BLaER1 (cell line): ENCODE results near the gene ACY1.
A peak's percentile ranks its signal among the peaks of the same experiment; 100 is the strongest.

Source experiments
- H3K27ac ChIP-seq: shearing (Covaris generic); formaldehyde crosslinking; 2 replicates; pipeline ENCODE4 v1.8.1; 2022
- H3K27me3 ChIP-seq: shearing (Covaris generic); formaldehyde crosslinking; 2 replicates; pipeline ENCODE4 v1.8.1; 2022
- H3K36me3 ChIP-seq: shearing (Covaris generic); formaldehyde crosslinking; 2 replicates; pipeline ENCODE4 v1.8.1; 2022
- H3K4me1 ChIP-seq: shearing (Covaris generic); formaldehyde crosslinking; 2 replicates; pipeline ENCODE4 v1.8.1; 2022
- H3K4me2 ChIP-seq: shearing (Covaris generic); formaldehyde crosslinking; 2 replicates; pipeline ENCODE4 v1.8.1; 2022
- H3K4me3 ChIP-seq: shearing (Covaris generic); formaldehyde crosslinking; 2 replicates; pipeline ENCODE4 v1.8.1; 2022
- H3K9ac ChIP-seq: shearing (Covaris generic); formaldehyde crosslinking; 2 replicates; pipeline ENCODE4 v1.8.1; 2022
- H3K9me3 ChIP-seq: shearing (Covaris generic); formaldehyde crosslinking; 2 replicates; pipeline ENCODE4 v1.8.1; 2022
- H4K20me1 ChIP-seq: shearing (Covaris generic); formaldehyde crosslinking; 2 replicates; pipeline ENCODE4 v1.8.1; 2022
- Cebpa-rat ChIP-seq: shearing (Covaris generic); IDR thresholded peaks from 2 replicates; pipeline ENCODE4 v1.8.1; 2022

ACY1 gene

DNA sequence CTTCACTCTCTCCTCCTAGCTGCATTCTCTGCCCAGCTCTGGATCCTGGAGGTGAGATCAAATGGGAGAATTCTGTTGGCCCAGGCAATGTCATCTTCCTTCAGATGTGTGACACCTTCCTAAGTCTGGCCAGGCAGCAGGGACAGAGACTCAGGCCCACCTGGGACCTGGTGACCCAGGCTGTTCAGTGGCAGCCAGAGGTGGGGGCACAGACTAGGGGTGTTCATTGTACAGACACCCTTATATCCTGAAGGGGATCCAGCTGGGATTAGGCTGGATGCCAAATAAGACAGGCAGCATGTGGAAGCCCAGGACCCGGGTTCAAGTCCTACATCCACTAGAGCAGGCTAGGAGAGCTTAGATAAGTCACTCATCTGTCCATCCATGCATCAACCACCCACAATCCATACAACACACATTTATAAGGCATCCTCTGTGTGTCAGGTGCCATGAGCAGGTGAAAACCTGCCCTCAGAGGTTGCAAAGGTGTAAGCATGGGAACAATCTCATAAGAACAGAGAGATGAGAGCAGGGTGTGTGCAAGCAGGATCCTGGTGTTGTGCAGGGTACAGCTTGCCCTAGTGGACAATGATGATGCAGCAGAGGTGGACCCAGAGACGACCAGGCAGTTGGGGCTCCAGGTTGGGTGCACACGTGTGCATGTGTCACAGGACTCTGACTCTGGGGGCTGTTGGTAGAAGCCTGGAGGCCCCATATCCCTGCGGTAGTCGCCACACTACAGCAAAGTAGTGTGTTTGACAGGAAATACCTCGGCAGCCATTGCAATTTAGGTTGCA lies 30.7 kb downstream of the ACY1 start:
- no peak for TF ChIP-seq Cebpa-rat
- Histone ChIP-seq H4K20me1 (no peaks in the 10 kb centered on the region), H3K4me2 (peak overlapping the region; percentile 93), H3K4me3 (no peak overlapping the region), H3K4me1 (peaks cover 64% of the 10 kb centered on the region), H3K27me3 (no peaks in the 10 kb centered on the region), H3K9me3 (no peaks in the 10 kb centered on the region), H3K9ac (no peak overlapping the region), H3K27ac (no peak overlapping the region), H3K36me3 (no peaks in the 10 kb centered on the region)

DNA sequence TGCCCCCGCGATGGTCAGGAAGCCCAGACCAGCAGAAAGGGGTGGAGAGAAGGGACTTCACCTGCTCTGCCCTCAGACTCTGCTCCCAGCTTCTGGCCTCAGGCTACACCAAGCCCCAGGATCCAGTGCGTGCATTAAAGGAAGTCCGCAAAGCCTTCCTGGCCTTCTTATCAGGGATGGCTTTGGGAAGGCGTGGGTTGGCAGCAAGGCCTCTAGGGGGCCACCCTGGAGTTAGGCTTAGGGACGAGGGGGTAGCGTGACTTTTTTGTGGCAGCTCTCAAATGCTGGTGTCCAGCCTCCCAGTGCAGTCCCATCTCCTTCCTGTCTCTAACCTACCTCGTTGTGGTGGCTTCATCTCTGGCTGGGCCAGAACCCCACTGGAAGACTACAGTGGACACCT lies 31.3 kb downstream of the ACY1 start:
- H3K4me3 ChIP-seq = no peak overlapping the region
- no peaks in the 10 kb centered on the region for H4K20me1 ChIP-seq
- no peaks in the 10 kb centered on the region for H3K27me3 ChIP-seq
- peak overlapping the region; percentile 30; the same call in 1 of the 2 replicates for H3K9ac ChIP-seq
- H3K4me1 ChIP-seq = peaks cover 70% of the 10 kb centered on the region
- TF ChIP-seq Cebpa-rat = no peak
- H3K27ac ChIP-seq = peak overlapping the region; percentile 49
- H3K36me3 ChIP-seq = no peaks in the 10 kb centered on the region
- no peaks in the 10 kb centered on the region for H3K9me3 ChIP-seq
- peak overlapping the region; percentile 93 for H3K4me2 ChIP-seq

DNA sequence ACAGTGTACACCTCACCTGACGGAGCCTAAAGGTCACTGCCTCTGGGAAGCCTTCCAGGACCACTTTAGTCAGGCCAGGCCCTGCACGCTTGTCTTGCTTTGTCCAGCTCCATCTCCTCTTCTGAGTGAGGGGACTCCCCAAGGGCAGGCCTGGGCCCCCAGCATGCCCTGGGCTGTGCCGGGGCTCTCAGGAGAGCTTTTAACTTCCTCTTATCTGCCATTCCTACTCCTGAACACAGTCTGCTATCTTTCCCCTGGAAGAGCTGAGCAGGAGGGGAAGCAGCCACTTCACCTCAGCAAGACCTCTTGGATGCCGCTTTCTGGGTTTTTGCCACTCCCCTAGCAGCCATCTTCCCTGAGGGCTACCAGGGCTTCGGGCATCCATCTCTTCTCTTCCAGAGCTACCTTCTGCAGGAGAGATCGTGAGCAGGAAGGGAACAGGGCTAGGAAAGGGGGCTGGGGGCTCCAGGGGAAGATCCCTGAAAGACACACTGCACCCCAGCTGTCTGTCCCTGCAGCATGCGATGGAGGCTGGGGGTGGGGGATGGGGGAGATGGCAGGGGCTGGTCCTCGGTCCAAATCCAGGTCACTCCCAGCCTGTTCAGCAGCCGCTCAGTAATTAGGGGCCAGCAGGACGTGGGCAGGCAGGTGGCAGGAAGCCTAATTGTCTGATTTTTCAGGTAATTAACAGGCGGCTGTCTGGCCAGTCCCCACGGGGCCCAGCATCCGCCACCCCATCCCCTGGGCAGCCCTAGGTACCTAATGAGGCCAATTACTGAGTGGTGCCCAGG lies 32.3 kb downstream of the ACY1 start:
- Histone ChIP-seq H3K4me3 (no peak overlapping the region), H3K36me3 (no peaks in the 10 kb centered on the region), H3K9ac (no peak overlapping the region), H3K4me2 (peak overlapping the region; percentile 93), H3K4me1 (peaks cover 80% of the 10 kb centered on the region), H3K27ac (peak overlapping the region; percentile 49), H3K9me3 (no peaks in the 10 kb centered on the region), H4K20me1 (no peaks in the 10 kb centered on the region), H3K27me3 (no peaks in the 10 kb centered on the region)
- no peak for TF ChIP-seq Cebpa-rat

DNA sequence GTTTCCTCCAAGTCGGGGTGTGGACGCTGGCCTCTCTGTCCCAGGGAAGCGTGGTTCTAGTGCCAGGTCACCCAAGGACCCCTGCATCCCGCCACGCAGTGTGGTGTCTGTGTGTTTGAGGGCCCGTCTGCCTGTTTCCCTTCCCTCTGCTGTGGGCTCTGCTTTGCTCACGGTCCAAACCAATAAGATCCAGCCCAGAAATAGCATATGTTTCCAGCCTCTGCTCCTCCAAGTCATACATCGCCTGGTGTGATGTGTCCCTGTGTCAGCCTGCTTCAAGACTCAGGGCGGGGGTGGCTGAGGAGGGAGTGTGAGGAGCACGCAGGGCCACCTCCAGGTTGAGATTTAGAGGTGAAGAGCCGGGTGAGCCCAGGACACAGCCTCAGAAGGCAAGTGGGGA lies 34.3 kb downstream of the ACY1 start:
- TF ChIP-seq Cebpa-rat = no peak
- no peaks in the 10 kb centered on the region for H3K9me3 ChIP-seq
- no peaks in the 10 kb centered on the region for H3K27me3 ChIP-seq
- no peaks in the 10 kb centered on the region for H4K20me1 ChIP-seq
- peak overlapping the region; percentile 93 for H3K4me2 ChIP-seq
- H3K9ac ChIP-seq = no peak overlapping the region
- H3K4me1 ChIP-seq = peaks cover 98% of the 10 kb centered on the region
- H3K4me3 ChIP-seq = no peak overlapping the region
- 0 out of 2 replicates have a peak overlapping the region, but pooled peaks have one; percentile 47 for H3K27ac ChIP-seq
- no peaks in the 10 kb centered on the region for H3K36me3 ChIP-seq

DNA sequence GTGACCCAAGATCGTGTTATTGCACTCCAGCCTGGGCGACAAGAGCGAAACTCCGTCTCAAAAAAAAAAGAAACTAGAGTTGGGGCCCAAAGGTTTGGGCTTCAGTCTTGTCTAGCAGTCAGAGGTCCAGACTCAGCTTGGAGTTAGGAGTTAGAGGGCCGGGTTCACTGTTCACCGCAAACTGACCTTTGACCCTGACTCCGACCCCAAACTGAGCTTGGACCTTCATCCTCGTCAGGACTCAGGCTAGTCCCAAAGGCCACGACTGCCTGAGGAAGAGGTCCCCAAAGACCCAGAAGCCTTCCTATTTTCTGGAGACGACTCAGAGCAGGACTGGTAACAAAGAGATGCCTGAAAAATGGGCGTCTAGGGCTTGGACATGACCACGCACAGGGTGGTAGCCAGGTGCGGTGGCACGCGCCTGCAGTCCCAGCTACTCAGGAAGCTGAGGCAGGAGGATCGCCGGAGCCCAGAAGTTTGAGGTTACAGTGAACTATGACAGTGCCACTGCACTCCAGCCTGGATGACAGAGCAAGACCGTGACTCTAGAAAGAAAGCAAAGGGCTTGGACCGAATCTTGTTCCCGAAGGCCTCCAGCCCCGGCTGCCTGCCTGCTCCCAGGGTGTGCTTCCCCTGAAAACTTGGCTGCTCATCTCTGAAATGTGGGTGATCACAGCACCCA lies 35.1 kb downstream of the ACY1 start:
- H3K4me1 ChIP-seq = peaks cover 98% of the 10 kb centered on the region
- peak overlapping the region; percentile 93 for H3K4me2 ChIP-seq
- peak overlapping the region; percentile 77 for H3K9ac ChIP-seq
- no peaks in the 10 kb centered on the region for H3K27me3 ChIP-seq
- H3K9me3 ChIP-seq = no peaks in the 10 kb centered on the region
- H3K27ac ChIP-seq = peak overlapping the region; percentile 96
- H4K20me1 ChIP-seq = no peaks in the 10 kb centered on the region
- no peaks in the 10 kb centered on the region for H3K36me3 ChIP-seq
- TF ChIP-seq Cebpa-rat = no peak
- H3K4me3 ChIP-seq = no peak overlapping the region

DNA sequence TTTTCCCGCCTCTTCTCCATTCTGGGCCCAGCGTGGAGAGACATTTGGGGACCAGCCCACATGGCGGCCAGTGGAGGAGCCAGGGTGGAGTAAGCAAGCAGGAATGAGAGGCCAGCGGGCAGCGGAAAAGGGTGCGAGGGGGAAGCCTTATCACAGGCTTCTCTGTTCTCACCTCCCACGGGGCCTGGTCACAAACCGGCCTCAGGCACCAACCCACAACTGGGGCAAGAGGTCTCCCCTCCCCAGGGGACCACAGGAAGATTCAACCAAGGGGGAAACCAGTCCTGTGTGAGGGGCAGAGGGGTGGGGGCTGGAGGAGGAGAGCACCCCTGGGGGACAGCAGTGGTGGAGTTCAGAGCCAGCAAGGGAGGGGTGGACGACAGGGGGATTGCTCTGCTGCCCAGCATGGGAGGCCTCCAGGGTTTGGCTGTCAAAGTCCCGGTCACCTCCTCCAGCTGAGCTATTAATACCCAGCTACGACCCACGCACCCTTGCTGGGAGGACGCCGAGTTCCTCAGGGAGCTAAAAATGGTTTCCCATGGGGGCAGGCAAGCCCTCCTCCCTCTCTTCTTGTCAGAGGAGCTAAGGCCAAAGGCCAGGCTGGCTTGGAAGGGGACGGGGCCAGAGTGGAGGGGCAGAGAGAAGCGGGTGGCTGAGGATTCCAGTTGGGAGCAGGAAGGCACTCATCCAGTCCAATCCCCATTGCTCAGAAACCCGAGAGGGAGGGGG lies 36.2 kb downstream of the ACY1 start:
- Histone ChIP-seq H3K4me3 (peak overlapping the region; percentile 25; the same call in 1 of the 2 replicates), H3K27me3 (no peaks in the 10 kb centered on the region), H3K4me1 (peaks cover 100% of the 10 kb centered on the region), H3K9me3 (no peaks in the 10 kb centered on the region), H3K9ac (peak overlapping the region; percentile 77), H4K20me1 (no peaks in the 10 kb centered on the region), H3K27ac (peak overlapping the region; percentile 96), H3K36me3 (no peaks in the 10 kb centered on the region), H3K4me2 (peak overlapping the region; percentile 93)
- no peak for TF ChIP-seq Cebpa-rat

DNA sequence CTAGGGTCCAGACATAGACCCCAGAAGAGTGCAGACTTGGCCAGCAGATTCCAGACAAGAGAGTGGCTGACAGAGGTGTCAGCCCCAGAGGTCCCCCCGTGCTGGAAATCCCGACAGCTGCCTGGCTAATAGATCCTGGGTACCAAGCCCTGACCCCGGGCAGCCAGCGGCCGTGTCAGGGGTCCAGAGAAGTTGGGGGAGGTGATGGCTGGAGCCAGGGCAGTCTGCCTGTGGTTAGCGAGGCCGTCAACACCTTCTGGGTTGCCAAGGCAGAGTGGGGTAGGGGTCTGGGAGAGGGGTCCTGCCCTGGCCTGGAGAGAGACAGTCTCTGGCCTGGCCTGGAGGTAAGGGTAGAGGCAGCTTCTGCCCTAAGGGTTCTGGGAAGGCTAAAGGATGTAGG lies 37.5 kb downstream of the ACY1 start:
- H4K20me1 ChIP-seq = no peaks in the 10 kb centered on the region
- H3K36me3 ChIP-seq = no peaks in the 10 kb centered on the region
- H3K4me1 ChIP-seq = peaks cover 100% of the 10 kb centered on the region
- no peak overlapping the region for H3K4me3 ChIP-seq
- no peak for TF ChIP-seq Cebpa-rat
- no peaks in the 10 kb centered on the region for H3K9me3 ChIP-seq
- peak overlapping the region; percentile 77 for H3K9ac ChIP-seq
- H3K4me2 ChIP-seq = peak overlapping the region; percentile 93
- no peaks in the 10 kb centered on the region for H3K27me3 ChIP-seq
- H3K27ac ChIP-seq = peak overlapping the region; percentile 96

DNA sequence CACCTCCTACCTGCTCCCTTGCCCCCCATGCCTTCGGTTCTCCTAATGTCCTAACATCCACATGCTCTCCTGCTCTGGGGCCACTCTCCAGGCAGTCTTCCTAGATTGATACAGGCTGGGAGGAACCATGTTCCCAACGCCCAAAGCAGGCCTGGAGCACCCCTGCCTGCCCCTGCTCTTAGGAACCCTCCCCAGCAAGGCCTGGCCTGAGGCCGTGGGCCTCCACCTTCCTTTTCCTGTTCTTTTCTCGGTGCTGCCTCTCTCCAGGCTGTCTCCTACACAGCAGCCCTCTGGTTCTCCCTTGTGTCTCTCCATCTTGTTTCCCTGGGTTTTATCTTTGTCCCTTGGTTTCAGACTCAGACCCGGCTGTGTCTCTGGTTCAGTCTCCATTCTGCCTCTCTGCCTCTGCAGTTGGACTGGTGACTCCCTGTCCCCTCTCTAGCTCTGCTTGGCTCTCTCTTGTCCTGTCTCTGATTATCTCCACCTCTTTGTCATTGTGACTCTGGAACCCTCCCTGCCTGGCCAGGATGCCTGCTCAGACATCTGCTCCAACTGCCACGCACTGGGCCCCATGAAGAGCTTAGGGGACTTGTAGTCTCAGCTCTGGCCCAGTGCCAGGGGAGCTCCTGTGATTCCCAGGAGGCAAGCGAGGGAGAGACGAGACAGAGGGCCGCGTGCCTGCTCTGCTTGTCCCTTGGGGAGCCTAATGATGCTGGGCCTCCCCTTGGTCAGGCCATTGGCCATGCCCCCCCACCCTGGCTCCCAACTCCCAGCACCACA lies 38.3 kb downstream of the ACY1 start:
- Histone ChIP-seq H3K4me2 (peak overlapping the region; percentile 93), H3K4me1 (peaks cover 99% of the 10 kb centered on the region), H4K20me1 (no peaks in the 10 kb centered on the region), H3K27ac (peak overlapping the region; percentile 96), H3K36me3 (no peaks in the 10 kb centered on the region), H3K9me3 (no peaks in the 10 kb centered on the region), H3K9ac (peak overlapping the region; percentile 77), H3K27me3 (no peaks in the 10 kb centered on the region), H3K4me3 (no peak overlapping the region)
- TF ChIP-seq Cebpa-rat = no peak
